Testis (tissue), 3 donors: Measurements from ENCODE around the gene MS4A10. TPM values are rescaled to one million over a fixed set of nuclear protein-coding genes. Genes with fewer than 3 reads are reported as not detected.

ENCODE experiments used
- DNase-seq: peaks from one replicate; pipeline ENCODE4 v3.0.0-alpha.2; 2019
- H3K27ac ChIP-seq, 2 donors: fragments of 200-600 bp; sonication (generic); one replicate each; pipeline ENCODE4 v1.5.1; 2019
- H3K27me3 ChIP-seq: fragments of 200-600 bp; sonication (generic); one replicate; pipeline ENCODE4 v1.5.1; 2019
- H3K36me3 ChIP-seq: fragments of 200-600 bp; sonication (generic); one replicate; pipeline ENCODE4 v1.5.1; 2017; ENCODE audit warnings: low read depth; ENCODE audit errors: missing control alignments
- H3K4me1 ChIP-seq: fragments of 200-600 bp; sonication (generic); one replicate; pipeline ENCODE4 v1.5.1; 2019
- H3K4me3 ChIP-seq, 2 donors: fragments of 200-600 bp; sonication (generic); one replicate each; pipeline ENCODE4 v1.5.1; 2017 to 2019
- H3K9me3 ChIP-seq: fragments of 200-600 bp; sonication (generic); one replicate; pipeline ENCODE4 v1.5.1; 2017
- POLR2A ChIP-seq: fragments of 450-650 bp; IDR thresholded peaks from one replicate; pipeline ENCODE4 v1.6.1; 2017; ENCODE audit warnings: antibody characterized with exemption, mild to moderate bottlenecking, moderate library complexity
- WGBS, 2 donors: methylation state at CpG; one replicate each; pipeline ENCODE4 v1.1.5; 2018; 5-methylcytosine and 5-hydroxymethylcytosine counted together
- intact Hi-C: fragments of 100-400 bp; cut with DNase I; formaldehyde crosslinking; loops from one replicate; pipeline ENCODE4 v1.15.1; 2023; ENCODE audit warnings: low total_unique reads
- polyA plus RNA-seq: library from polyadenylated mRNA; stranded (reverse); fragments of 350-450 nt; fragmentation: Illumina TruSeq; extraction: RNeasy Lipid Tissue Mini Kit (QIAGEN cat#74804); gene quantifications from one replicate; pipeline ENCODE4 v1.2.3, GENCODE V29; 2014; ENCODE audit warnings: low read depth, low replicate concordance; ENCODE audit not compliant: insufficient read depth
- total RNA-seq, 2 donors: library from RNA; depleted of rRNA; stranded (reverse); fragments of >200 nt; gene quantifications; one replicate each; pipeline ENCODE4 v1.2.3, GENCODE V29; 2016
- TF ChIP-seq, protein P1 (sequence below), 3 experiments: fragments of 450-650 bp in 2 of 3; fragments of 200-600 bp in 1 of 3; sonication (generic) in 1 of 3; IDR thresholded peaks; one replicate each; pipeline ENCODE4 v1.5.1; 2016 to 2019; ENCODE audit warnings: antibody characterized with exemption in 3 of 3, mild to moderate bottlenecking in 2 of 3, moderate library complexity in 1 of 3

MS4A10 gene
- total and polyA plus RNA-seq, 3 donors from 2014 or later, result 0.25 TPM; not detected in 2

DNA sequence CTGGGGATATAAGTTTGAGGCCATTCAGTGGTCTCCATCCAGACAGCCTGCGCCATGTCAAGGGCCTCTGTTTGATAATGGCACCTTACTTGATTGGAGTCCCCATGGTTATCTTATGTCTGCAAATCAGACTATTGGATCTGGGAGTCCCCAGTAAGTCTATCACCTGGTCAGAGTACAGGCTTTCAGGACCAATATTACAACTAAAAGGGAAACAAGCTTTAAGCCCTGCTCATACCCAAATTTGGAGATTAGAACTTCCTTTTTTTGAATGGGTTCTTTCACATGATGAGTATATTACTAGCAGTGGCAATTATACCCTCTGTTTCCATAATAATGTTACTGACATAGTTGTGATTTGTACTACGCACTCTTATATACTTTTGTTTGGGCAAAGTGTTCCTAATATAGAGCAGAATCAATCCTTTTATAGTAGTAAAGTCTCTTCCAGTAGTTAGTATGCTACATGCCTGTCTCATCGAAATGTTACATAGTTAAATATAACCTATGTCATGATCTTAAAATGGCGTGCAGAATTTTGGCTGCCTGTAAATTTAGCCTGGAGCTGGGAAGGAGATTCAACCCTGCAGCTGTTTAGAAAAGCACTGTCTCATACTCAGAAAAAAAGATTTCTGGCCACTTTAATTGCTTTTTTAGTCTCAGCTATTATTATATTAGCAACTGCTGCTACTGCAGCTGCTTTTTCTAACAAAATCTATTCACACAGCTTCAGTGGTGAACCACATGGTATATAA is 23.5 kb upstream of the MS4A10 start:
- intact Hi-C loops, result no loop called here
- no peaks in the 10 kb centered on the region for H3K27me3 ChIP-seq
- H3K4me3 ChIP-seq, result no peak overlapping the region
- no peak for TF ChIP-seq POLR2A
- TF ChIP-seq, protein P1, sequence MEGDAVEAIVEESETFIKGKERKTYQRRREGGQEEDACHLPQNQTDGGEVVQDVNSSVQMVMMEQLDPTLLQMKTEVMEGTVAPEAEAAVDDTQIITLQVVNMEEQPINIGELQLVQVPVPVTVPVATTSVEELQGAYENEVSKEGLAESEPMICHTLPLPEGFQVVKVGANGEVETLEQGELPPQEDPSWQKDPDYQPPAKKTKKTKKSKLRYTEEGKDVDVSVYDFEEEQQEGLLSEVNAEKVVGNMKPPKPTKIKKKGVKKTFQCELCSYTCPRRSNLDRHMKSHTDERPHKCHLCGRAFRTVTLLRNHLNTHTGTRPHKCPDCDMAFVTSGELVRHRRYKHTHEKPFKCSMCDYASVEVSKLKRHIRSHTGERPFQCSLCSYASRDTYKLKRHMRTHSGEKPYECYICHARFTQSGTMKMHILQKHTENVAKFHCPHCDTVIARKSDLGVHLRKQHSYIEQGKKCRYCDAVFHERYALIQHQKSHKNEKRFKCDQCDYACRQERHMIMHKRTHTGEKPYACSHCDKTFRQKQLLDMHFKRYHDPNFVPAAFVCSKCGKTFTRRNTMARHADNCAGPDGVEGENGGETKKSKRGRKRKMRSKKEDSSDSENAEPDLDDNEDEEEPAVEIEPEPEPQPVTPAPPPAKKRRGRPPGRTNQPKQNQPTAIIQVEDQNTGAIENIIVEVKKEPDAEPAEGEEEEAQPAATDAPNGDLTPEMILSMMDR (IDR thresholded peaks at IDR 0.05), result no peak
- no peak overlapping the region for H3K27ac ChIP-seq
- WGBS, 2 donors, result 87 to 89% methylated on average over 4 of the region's 4 CpGs
- H3K36me3 ChIP-seq, result no peaks in the 10 kb centered on the region
- no peak for DNase-seq
- no peaks in the 10 kb centered on the region for H3K9me3 ChIP-seq
- H3K4me1 ChIP-seq, result no peaks in the 10 kb centered on the region

GRCh38 chr11:60762851-60763691 is 22.1 kb upstream of the MS4A10 start:
- Histone ChIP-seq H3K36me3 (no peaks in the 10 kb centered on the region), H3K27ac (no peak overlapping the region), H3K27me3 (no peaks in the 10 kb centered on the region), H3K4me1 (no peaks in the 10 kb centered on the region), H3K4me3 (no peak overlapping the region), H3K9me3 (no peaks in the 10 kb centered on the region)
- intact Hi-C loops, result no loop called here
- WGBS, 2 donors, result 73 to 83% methylated on average over 11 of the region's 11 CpGs
- no peak for TF ChIP-seq POLR2A
- TF ChIP-seq, protein P1 (IDR thresholded peaks at IDR 0.05), result peak in 2 of 3 experiments; percentile 19 to 22
- DNase-seq, result no peak

GRCh38 chr11:60763692-60764369 is 21.3 kb upstream of the MS4A10 start:
- H3K4me1 ChIP-seq, result no peaks in the 10 kb centered on the region
- H3K27ac ChIP-seq, result no peak overlapping the region
- no peaks in the 10 kb centered on the region for H3K36me3 ChIP-seq
- WGBS, 2 donors, result 88 to 93% methylated on average over 4 to 11 of the region's 11 CpGs
- intact Hi-C loops, result no loop called here
- DNase-seq, result no peak
- TF ChIP-seq, protein P1 (IDR thresholded peaks at IDR 0.05), result no peak
- TF ChIP-seq POLR2A, result no peak
- H3K27me3 ChIP-seq, result no peaks in the 10 kb centered on the region
- H3K9me3 ChIP-seq, result no peaks in the 10 kb centered on the region
- no peak overlapping the region for H3K4me3 ChIP-seq

DNA sequence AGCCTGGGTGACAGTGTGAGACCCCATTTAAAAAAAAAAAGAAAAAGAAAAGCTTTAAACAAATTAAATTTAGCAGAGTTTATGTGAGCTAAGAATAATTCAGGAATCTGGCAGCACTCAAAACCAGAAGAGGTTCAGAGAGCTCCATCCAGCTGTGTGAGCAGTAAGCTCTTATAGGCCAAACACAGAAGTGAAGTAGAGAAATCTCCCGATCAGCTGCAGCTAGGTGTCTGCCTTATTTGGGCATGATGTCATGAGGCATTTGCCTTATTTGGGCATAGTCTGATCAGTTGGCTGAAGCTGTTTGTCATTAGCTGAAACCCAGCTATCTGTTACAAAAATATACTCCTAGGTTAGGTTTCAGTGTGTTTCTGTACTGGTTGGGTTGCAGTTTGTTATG is 20.3 kb upstream of the MS4A10 start:
- no peak for DNase-seq
- Histone ChIP-seq H3K4me3 (no peak overlapping the region), H3K36me3 (no peaks in the 10 kb centered on the region), H3K27ac (no peak overlapping the region), H3K4me1 (no peaks in the 10 kb centered on the region), H3K9me3 (no peaks in the 10 kb centered on the region), H3K27me3 (no peaks in the 10 kb centered on the region)
- TF ChIP-seq POLR2A, result no peak
- TF ChIP-seq, protein P1 (IDR thresholded peaks at IDR 0.05), result no peak
- intact Hi-C loops, result no loop called here
- WGBS, 2 donors, result 50 to 64% methylated on average over 1 of the region's 1 CpG
